Caco-2 (cell line): Measurements from ENCODE around the gene TATDN2. TPM values are rescaled to one million over a fixed set of nuclear protein-coding genes. Genes with fewer than 3 reads are reported as not detected.

Source experiments
- BruUV-seq: library from RNA; stranded (reverse); fragments of 400-500 nt; replicated peaks from 2 replicates; lab custom pipeline; 2021; lab: Mats Ljungman, UMichigan
- CTCF ChIA-PET: fragments of 300-600 bp; sonication (Branson Sonifier 250); formaldehyde crosslinking; loops from one replicate; lab custom pipeline; 2022; ENCODE audit warnings: antibody characterized with exemption; lab: Charles Lee
- POLR2A ChIA-PET: fragments of 300-600 bp; sonication (Branson Sonifier 250); formaldehyde crosslinking; loops from one replicate; lab custom pipeline; 2022; ENCODE audit warnings: antibody characterized with exemption; lab: Charles Lee
- DNase-seq, 2 experiments: peaks; one replicate each; pipeline versions ENCODE4 v3.0.0 to v3.0.0-alpha.2; 2020 to 2022
- H3K27me3 ChIP-seq: replicated peaks from 2 replicates; pipeline ENCODE4 v1.6.0; 2011; ENCODE audit warnings: low read length; ENCODE audit not compliant: control insufficient read depth, insufficient read depth
- H3K36me3 ChIP-seq: 2 replicates; pipeline ENCODE4 v1.5.1; 2011; ENCODE audit warnings: low read length; ENCODE audit not compliant: control insufficient read depth, insufficient read depth
- H3K4me1 ChIP-seq: fragments of 250-450 bp; sonication (Bioruptor Pico); 2 replicates; pipeline ENCODE4 v1.5.1; 2020; ENCODE audit warnings: mild to moderate bottlenecking
- H3K4me3 ChIP-seq: 2 replicates; pipeline ENCODE4 v1.5.1; 2011; ENCODE audit warnings: low read depth, mild to moderate bottlenecking, control low read depth, low read length
- H3K9me3 ChIP-seq: fragments of 250-450 bp; sonication (Bioruptor Pico); 2 replicates; pipeline ENCODE4 v1.5.1; 2020; ENCODE audit warnings: mild to moderate bottlenecking, moderate library complexity
- H3K27ac Mint-ChIP-seq: one replicate; pipeline ENCODE4 v1.8.0; 2022; ENCODE audit warnings: mixed read lengths; ENCODE audit not compliant: unreplicated experiment
- H3K27me3 Mint-ChIP-seq: one replicate; pipeline ENCODE4 v1.8.0; 2022; ENCODE audit warnings: mixed read lengths; ENCODE audit not compliant: insufficient read depth, unreplicated experiment
- H3K36me3 Mint-ChIP-seq: one replicate; pipeline ENCODE4 v1.8.0; 2022; ENCODE audit warnings: mild to moderate bottlenecking, mixed read lengths; ENCODE audit not compliant: insufficient read depth, unreplicated experiment
- H3K4me1 Mint-ChIP-seq: one replicate; pipeline ENCODE4 v1.8.0; 2022; ENCODE audit warnings: low read depth, mixed read lengths; ENCODE audit not compliant: unreplicated experiment
- H3K4me3 Mint-ChIP-seq: one replicate; pipeline ENCODE4 v1.8.0; 2022; ENCODE audit warnings: mild to moderate bottlenecking, moderate library complexity, mixed read lengths; ENCODE audit not compliant: unreplicated experiment
- H3K9me3 Mint-ChIP-seq: one replicate; pipeline ENCODE4 v1.8.0; 2022; ENCODE audit warnings: mixed read lengths; ENCODE audit not compliant: unreplicated experiment
- intact Hi-C: fragments of 100-400 bp; cut with micrococcal nuclease; formaldehyde crosslinking; loops from one replicate; pipeline ENCODE4 v1.10.0; 2022; ENCODE audit not compliant: unreplicated experiment
- total RNA-seq: library from RNA; stranded (reverse); gene quantifications from 2 replicates; pipeline ENCODE4 v1.2.3, GENCODE V29; 2022
- TF ChIP-seq, protein P1 (sequence below), 2 experiments: fragments of 200-600 bp in 1 of 2; IDR thresholded peaks; 1 replicate in 1 of 2; 2 replicates in 1 of 2; pipeline versions ENCODE4 v1.5.1 to v1.8.0; 2011 to 2022; ENCODE audit warnings: antibody characterized with exemption in 1 of 2, control low read depth in 1 of 2, inconsistent platforms in 1 of 2, low read depth in 1 of 2, low read length in 1 of 2, mild to moderate bottlenecking in 1 of 2, moderate library complexity in 1 of 2; ENCODE audit not compliant: insufficient read depth in 1 of 2, severe bottlenecking in 1 of 2, unreplicated experiment in 1 of 2

The TATDN2 gene
- total RNA-seq, 1 experiment from 2014 or later: 32.1 TPM

- Histone ChIP-seq H3K4me3 (no peak overlapping the region), H3K9me3 (no peaks in the 10 kb centered on the region), H3K36me3 (peaks cover 1% of the 10 kb centered on the region; the same call in 1 of the 2 replicates), H3K4me1 (no peaks in the 10 kb centered on the region), H3K27me3 (no peaks in the 10 kb centered on the region)
- Mint-ChIP-seq H3K36me3 (peaks cover 53% of the 10 kb centered on the region), H3K9me3 (no peaks in the 10 kb centered on the region), H3K27me3 (no peaks in the 10 kb centered on the region), H3K4me3 (no peak overlapping the region), H3K27ac (no peak overlapping the region), H3K4me1 (peaks cover 11% of the 10 kb centered on the region)
- TF ChIP-seq, protein P1, sequence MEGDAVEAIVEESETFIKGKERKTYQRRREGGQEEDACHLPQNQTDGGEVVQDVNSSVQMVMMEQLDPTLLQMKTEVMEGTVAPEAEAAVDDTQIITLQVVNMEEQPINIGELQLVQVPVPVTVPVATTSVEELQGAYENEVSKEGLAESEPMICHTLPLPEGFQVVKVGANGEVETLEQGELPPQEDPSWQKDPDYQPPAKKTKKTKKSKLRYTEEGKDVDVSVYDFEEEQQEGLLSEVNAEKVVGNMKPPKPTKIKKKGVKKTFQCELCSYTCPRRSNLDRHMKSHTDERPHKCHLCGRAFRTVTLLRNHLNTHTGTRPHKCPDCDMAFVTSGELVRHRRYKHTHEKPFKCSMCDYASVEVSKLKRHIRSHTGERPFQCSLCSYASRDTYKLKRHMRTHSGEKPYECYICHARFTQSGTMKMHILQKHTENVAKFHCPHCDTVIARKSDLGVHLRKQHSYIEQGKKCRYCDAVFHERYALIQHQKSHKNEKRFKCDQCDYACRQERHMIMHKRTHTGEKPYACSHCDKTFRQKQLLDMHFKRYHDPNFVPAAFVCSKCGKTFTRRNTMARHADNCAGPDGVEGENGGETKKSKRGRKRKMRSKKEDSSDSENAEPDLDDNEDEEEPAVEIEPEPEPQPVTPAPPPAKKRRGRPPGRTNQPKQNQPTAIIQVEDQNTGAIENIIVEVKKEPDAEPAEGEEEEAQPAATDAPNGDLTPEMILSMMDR (IDR thresholded peaks at IDR 0.05; ENCODE audit: insufficient read depth in 1 of 2, low read depth in 1 of 2, low read length in 1 of 2, severe bottlenecking in 1 of 2, unreplicated experiment in 1 of 2): no peak
- ChIA-PET CTCF (no interaction called here), POLR2A (no interaction called here)
- BruUV-seq: TSS peak; percentile 10
- no peak for DNase-seq
- intact Hi-C loops: no loop called here
These were observed 24.7 kb downstream of the TATDN2 start for GRCh38 chr3:10272977-10273376.

GRCh38 chr3:10273702-10274305 lies 25.5 kb downstream of the TATDN2 start:
- Mint-ChIP-seq H3K27me3 (no peaks in the 10 kb centered on the region), H3K27ac (no peak overlapping the region), H3K4me3 (no peak overlapping the region), H3K36me3 (peaks cover 51% of the 10 kb centered on the region), H3K4me1 (peaks cover 11% of the 10 kb centered on the region), H3K9me3 (no peaks in the 10 kb centered on the region)
- ChIA-PET POLR2A (no interaction called here), CTCF (no interaction called here)
- intact Hi-C loops: no loop called here
- H3K9me3 ChIP-seq: no peaks in the 10 kb centered on the region
- TF ChIP-seq, protein P1 (IDR thresholded peaks at IDR 0.05; ENCODE audit: insufficient read depth in 1 of 2, low read depth in 1 of 2, low read length in 1 of 2, severe bottlenecking in 1 of 2, unreplicated experiment in 1 of 2): no peak
- no peaks in the 10 kb centered on the region for H3K27me3 ChIP-seq
- no peak overlapping the region for H3K4me3 ChIP-seq
- no peaks in the 10 kb centered on the region for H3K4me1 ChIP-seq
- H3K36me3 ChIP-seq: peaks cover 3% of the 10 kb centered on the region
- BruUV-seq: no TSS peak
- no peak for DNase-seq

DNA sequence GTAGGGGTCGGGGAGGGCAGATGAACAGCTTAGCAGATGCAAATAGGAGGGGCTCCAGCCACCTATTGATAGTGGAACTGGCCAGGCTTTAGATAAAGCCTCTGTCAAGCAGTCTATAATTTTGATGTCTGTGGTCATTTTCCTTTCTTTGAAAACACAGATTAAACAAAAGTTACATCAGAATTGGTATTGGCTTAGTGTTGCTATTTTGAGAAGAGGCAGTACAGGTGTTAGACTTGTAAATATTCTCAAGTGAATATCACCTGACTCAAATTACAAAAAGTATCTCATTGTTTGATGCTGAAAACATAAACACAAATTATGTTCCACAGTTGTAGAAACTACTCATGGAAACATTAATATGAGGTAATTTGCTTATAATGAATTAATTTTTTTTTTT lies 26.3 kb downstream of the TATDN2 start:
- TF ChIP-seq, protein P1 (IDR thresholded peaks at IDR 0.05; ENCODE audit: insufficient read depth in 1 of 2, low read depth in 1 of 2, low read length in 1 of 2, severe bottlenecking in 1 of 2, unreplicated experiment in 1 of 2): no peak
- intact Hi-C loops: no loop called here
- no peaks in the 10 kb centered on the region for H3K9me3 ChIP-seq
- DNase-seq: no peak
- no peaks in the 10 kb centered on the region for H3K27me3 Mint-ChIP-seq
- H3K27me3 ChIP-seq: no peaks in the 10 kb centered on the region
- no peak overlapping the region for H3K4me3 Mint-ChIP-seq
- H3K9me3 Mint-ChIP-seq: no peaks in the 10 kb centered on the region
- CTCF ChIA-PET: no interaction called here
- peaks cover 11% of the 10 kb centered on the region for H3K4me1 Mint-ChIP-seq
- H3K4me3 ChIP-seq: no peak overlapping the region
- BruUV-seq: no TSS peak
- H3K36me3 Mint-ChIP-seq: peaks cover 46% of the 10 kb centered on the region
- no peak overlapping the region for H3K27ac Mint-ChIP-seq
- peaks cover 5% of the 10 kb centered on the region for H3K36me3 ChIP-seq
- no peaks in the 10 kb centered on the region for H3K4me1 ChIP-seq
- POLR2A ChIA-PET: no interaction called here
